ENCODE data around the gene UBE2D3.

UBE2D3 gene

GRCh38 chr4:102791318-102791835, 36.0 kb downstream of the UBE2D3 start:
- DNase-seq (ENCODE audit: low read depth in 2 of 2) = no peak

- DNase-seq (ENCODE audit: low read depth in 2 of 2) = peak; percentile 62 to 69
These were observed 38.0 kb downstream of the UBE2D3 start for GRCh38 chr4:102789317-102789717.

- DNase-seq (ENCODE audit: low read depth in 2 of 2) = no peak
These were observed 39.4 kb downstream of the UBE2D3 start for GRCh38 chr4:102787944-102788343.

- DNase-seq (ENCODE audit: low read depth in 2 of 2) = peak in 1 of 2 experiments; percentile 13
These were observed 40.1 kb downstream of the UBE2D3 start for GRCh38 chr4:102787096-102787881.

GRCh38 chr4:102786279-102786678, 41.1 kb downstream of the UBE2D3 start:
- DNase-seq (ENCODE audit: low read depth in 2 of 2) = no peak

- peak; percentile 36 to 40 for DNase-seq (ENCODE audit: low read depth in 2 of 2)
These were observed 44.3 kb downstream of the UBE2D3 start for GRCh38 chr4:102783006-102783405.

GRCh38 chr4:102781570-102781969, 45.8 kb downstream of the UBE2D3 start:
- DNase-seq (ENCODE audit: low read depth in 2 of 2) = no peak

GRCh38 chr4:102780476-102781144, 46.7 kb downstream of the UBE2D3 start:
- DNase-seq (ENCODE audit: low read depth in 2 of 2) = no peak

GRCh38 chr4:102779204-102779603, 48.1 kb downstream of the UBE2D3 start:
- no peak for DNase-seq (ENCODE audit: low read depth in 2 of 2)

- DNase-seq (ENCODE audit: low read depth in 2 of 2) = no peak
These were observed 48.6 kb downstream of the UBE2D3 start for GRCh38 chr4:102778720-102779119.

- no peak for DNase-seq (ENCODE audit: low read depth in 2 of 2)
These were observed 51.5 kb downstream of the UBE2D3 start for GRCh38 chr4:102775805-102776204.

GRCh38 chr4:102774254-102774653, 53.1 kb downstream of the UBE2D3 start:
- no peak for DNase-seq (ENCODE audit: low read depth in 2 of 2)

GRCh38 chr4:102772738-102773340, 54.5 kb downstream of the UBE2D3 start:
- no peak for DNase-seq (ENCODE audit: low read depth in 2 of 2)

- no peak for DNase-seq (ENCODE audit: low read depth in 2 of 2)
These were observed 62.5 kb downstream of the UBE2D3 start for GRCh38 chr4:102764901-102765300.

- no peak for DNase-seq (ENCODE audit: low read depth in 2 of 2)
These were observed 65.4 kb downstream of the UBE2D3 start for GRCh38 chr4:102761906-102762305.

- no peak for DNase-seq (ENCODE audit: low read depth in 2 of 2)
These were observed 66.1 kb downstream of the UBE2D3 start for GRCh38 chr4:102761296-102761701.

- DNase-seq (ENCODE audit: low read depth in 2 of 2) = peak in 1 of 2 experiments; percentile 32
These were observed 66.6 kb downstream of the UBE2D3 start, which contains the start of gene MANBA for GRCh38 chr4:102760645-102761295. MANBA (minus strand) TSS chr4:102760968; CDS start chr4:102760894, 74 bp downstream.

- no peak for DNase-seq (ENCODE audit: low read depth in 2 of 2)
These were observed 67.3 kb downstream of the UBE2D3 start for GRCh38 chr4:102759831-102760644.

GRCh38 chr4:102758241-102759160, 68.8 kb downstream of the UBE2D3 start:
- no peak for DNase-seq (ENCODE audit: low read depth in 2 of 2)

GRCh38 chr4:102757681-102758080, 69.7 kb downstream of the UBE2D3 start:
- no peak for DNase-seq (ENCODE audit: low read depth in 2 of 2)

Measured in fibroblast of skin of left quadriceps (primary cell).